ENCODE measurements around the gene KRT27.

Gene KRT27, protein sequence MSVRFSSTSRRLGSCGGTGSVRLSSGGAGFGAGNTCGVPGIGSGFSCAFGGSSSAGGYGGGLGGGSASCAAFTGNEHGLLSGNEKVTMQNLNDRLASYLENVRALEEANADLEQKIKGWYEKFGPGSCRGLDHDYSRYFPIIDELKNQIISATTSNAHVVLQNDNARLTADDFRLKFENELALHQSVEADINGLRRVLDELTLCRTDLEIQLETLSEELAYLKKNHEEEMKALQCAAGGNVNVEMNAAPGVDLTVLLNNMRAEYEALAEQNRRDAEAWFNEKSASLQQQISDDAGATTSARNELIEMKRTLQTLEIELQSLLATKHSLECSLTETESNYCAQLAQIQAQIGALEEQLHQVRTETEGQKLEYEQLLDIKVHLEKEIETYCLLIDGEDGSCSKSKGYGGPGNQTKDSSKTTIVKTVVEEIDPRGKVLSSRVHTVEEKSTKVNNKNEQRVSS

DNA sequence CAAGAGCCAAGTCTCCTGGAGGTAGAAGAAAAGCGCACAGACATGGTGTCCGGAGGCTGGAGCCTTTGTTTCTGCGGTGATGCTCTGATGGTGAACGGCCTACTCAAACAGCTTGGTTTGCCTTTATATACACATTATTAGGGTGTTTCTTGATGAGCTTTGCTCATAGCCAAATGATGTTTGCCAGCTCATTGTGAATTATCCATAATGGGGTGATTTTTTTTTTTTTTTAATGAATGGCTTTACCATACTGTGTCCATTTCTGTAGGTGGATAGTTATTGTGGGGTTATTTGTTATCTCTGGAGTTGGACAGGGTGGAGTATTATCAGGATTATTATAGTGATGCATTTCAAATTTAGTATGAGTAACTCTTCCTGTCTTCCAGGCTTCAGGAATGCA is at the start of gene KRT27:
Gene KRT27 (minus strand): TSS at position 101 of the 400 bp plus-strand sequence. CDS start 57 bp downstream, at position 44.
- Mint-ChIP-seq H3K9me3 (no peaks in the 10 kb centered on the region), H3K27ac (no peak within 1 kb of the TSS), H3K36me3 (no peaks in the 10 kb centered on the region), H3K27me3 (peaks cover 58% of the 10 kb centered on the region), H3K4me3 (no peak within 1 kb of the TSS), H3K4me1 (peaks cover 4% of the 10 kb centered on the region)
- ATAC-seq: no peak

DNA sequence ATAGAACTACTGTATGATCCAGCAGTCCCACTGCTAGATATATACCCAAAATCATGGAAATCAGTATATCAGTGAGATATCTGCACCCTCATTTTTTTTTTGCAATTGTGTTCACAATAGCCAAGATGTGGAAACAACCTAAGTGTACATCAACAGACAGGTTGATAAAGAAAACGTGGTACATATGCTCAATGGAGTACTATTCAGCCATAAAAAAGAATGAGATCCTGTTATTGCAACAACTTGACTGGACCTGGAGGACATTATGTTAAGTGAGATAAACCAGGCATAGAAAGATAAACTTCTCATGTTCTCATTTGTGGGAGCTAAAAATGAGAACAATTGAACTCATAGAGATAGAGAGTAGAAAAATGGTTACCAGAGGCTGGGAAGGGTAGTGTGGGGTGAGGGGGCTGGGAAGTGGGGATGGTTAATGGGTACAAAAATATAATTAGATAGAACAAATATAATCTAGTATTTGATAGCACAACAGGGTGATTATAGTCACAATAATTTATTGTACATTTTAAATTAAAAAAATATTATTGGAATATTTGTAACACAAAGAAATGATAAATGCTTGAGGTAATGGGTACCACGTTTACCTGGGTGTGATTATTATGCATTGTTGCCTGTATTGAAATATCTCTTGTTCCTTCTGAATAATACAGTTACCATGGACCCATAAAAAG is 47.9 kb upstream of the KRT27 start:
- ATAC-seq: no peak

DNA sequence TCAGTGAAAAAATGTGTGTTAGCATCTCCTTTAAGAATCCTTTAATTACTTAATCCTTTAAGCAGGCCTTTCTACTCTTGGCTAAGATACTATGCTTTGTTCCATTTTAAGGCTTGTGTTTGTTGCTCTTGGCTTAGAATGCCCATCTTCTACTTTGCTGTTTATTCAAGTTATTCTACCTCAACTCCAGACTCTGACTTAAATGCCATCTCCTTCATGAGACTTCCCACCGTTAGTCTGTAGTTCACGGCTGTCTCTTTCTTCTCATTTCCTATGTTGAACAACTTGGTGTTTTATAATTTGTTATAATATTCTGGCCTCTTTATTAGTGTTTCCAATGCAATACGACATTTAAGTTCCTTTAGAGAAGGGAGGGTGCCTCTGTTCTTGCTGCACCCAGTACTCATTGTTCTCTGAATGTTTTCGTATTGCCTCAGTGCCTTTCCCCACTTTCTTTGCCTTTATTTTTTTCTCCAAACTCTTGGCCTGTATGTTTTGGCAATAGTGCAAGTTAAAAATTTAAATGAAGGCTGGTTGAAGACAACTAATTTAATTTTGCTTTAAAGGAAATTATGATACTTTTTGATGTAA is 46.2 kb upstream of the KRT27 start:
- no peak for ATAC-seq
- peaks cover 6% of the 10 kb centered on the region for H3K4me1 Mint-ChIP-seq

More for the DNA sequence above, 47.9 kb upstream of the KRT27 start:
- H3K36me3 Mint-ChIP-seq: peaks cover 24% of the 10 kb centered on the region
- H3K27ac Mint-ChIP-seq: no peak overlapping the region
- no peaks in the 10 kb centered on the region for H3K9me3 Mint-ChIP-seq
- peaks cover 16% of the 10 kb centered on the region for H3K27me3 Mint-ChIP-seq
- no peak overlapping the region for H3K4me3 Mint-ChIP-seq
- no peaks in the 10 kb centered on the region for H3K4me1 Mint-ChIP-seq

DNA sequence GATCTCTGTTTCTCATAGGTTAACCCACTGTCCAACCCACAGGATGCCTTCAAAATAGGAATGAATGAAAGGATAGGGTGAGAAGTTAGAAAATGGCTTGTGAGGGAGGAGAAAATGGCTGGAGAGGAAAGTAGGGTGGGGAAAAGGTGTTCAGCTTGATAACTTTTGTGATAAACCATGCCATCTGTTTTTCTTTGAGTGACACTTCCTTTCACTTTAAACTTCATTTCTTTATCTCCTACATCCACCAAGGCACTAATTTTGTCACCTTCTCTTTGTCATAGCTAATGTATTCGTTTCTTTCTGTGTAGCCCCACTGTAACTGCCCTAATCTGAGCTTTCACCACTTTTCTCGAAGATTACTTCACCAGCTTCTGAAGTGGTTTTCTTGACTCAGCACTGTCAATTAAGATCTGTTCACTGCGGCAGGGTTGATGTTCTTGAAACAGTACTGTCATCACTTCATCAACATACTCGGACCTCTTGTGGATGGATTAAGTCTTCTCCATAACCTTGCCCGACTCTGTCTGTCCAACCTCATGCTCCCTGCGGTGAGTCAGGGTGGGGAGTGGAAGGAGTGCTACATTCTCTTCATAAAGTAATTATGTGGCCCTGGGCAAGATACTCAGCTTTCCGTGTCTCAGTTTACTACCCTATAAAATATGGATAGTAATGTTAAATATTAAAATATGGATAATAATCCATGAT is 45.5 kb upstream of the KRT27 start:
- H3K9me3 Mint-ChIP-seq: no peaks in the 10 kb centered on the region
- H3K27ac Mint-ChIP-seq: no peak overlapping the region
- H3K4me3 Mint-ChIP-seq: no peak overlapping the region
- H3K36me3 Mint-ChIP-seq: peaks cover 23% of the 10 kb centered on the region
- peaks cover 16% of the 10 kb centered on the region for H3K27me3 Mint-ChIP-seq
- ATAC-seq: no peak
- peaks cover 6% of the 10 kb centered on the region for H3K4me1 Mint-ChIP-seq

More for the DNA sequence above, 46.2 kb upstream of the KRT27 start:
- H3K9me3 Mint-ChIP-seq: no peaks in the 10 kb centered on the region
- peaks cover 23% of the 10 kb centered on the region for H3K36me3 Mint-ChIP-seq
- no peak overlapping the region for H3K4me3 Mint-ChIP-seq
- peaks cover 16% of the 10 kb centered on the region for H3K27me3 Mint-ChIP-seq
- H3K27ac Mint-ChIP-seq: no peak overlapping the region

GRCh38 chr17:40825599-40825998 is 43.2 kb upstream of the KRT27 start:
- H3K27me3 Mint-ChIP-seq: peaks cover 16% of the 10 kb centered on the region
- ATAC-seq: no peak
- no peaks in the 10 kb centered on the region for H3K9me3 Mint-ChIP-seq
- H3K4me1 Mint-ChIP-seq: peaks cover 6% of the 10 kb centered on the region
- H3K4me3 Mint-ChIP-seq: no peak overlapping the region
- H3K27ac Mint-ChIP-seq: no peak overlapping the region
- H3K36me3 Mint-ChIP-seq: peaks cover 33% of the 10 kb centered on the region

DNA sequence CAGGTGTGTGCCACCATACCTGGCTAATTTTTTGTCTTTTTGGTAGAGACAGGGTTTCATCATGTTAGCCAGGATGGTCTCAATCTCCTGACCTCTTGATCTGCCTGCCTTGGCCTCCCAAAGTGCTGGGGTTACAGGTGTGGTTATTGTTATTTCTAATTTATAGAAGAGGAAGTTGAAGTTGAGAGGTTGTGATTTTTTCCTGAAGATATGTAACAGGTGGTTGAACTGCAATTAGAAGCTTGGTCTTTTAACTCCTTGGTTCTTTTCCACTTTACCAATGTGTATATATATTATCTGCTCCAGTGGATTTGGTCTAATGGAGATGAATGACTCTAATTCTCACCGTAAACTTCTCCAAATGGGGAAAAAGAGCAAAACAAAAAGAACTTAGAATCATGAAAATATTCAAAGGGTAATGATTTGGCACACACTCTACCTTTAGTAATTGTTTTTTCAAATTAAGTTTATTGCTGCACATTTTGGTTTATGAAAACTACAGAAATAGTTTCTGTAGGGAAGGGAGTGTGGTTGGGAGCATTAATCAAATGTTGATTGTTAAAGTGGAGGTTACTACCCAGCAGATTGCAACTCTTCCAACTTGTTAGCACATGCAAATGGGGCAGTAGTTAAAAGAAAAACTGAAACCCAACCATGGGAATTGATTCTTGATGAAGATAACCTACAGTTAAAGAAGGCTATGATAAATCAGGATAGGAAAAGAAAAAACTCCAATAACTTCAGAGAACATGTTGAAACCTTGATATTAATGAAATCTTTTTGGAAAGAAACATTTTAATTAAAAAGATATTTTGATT is 41.9 kb upstream of the KRT27 start:
- H3K36me3 Mint-ChIP-seq: peaks cover 29% of the 10 kb centered on the region
- H3K27me3 Mint-ChIP-seq: peaks cover 16% of the 10 kb centered on the region
- no peaks in the 10 kb centered on the region for H3K9me3 Mint-ChIP-seq
- H3K27ac Mint-ChIP-seq: no peak overlapping the region
- ATAC-seq: no peak
- no peak overlapping the region for H3K4me3 Mint-ChIP-seq
- peaks cover 19% of the 10 kb centered on the region for H3K4me1 Mint-ChIP-seq

- no peak for ATAC-seq
- Mint-ChIP-seq H3K27ac (no peak within 1 kb of the TSS), H3K27me3 (peaks cover 15% of the 10 kb centered on the region), H3K36me3 (peaks cover 34% of the 10 kb centered on the region), H3K4me1 (peaks cover 24% of the 10 kb centered on the region), H3K9me3 (peaks cover 2% of the 10 kb centered on the region), H3K4me3 (no peak within 1 kb of the TSS)
Measured at GRCh38 chr17:40822132-40822812, 39.9 kb upstream of the KRT27 start, which contains the start of gene KRT10. TSS of gene KRT10 (minus strand) at chr17:40822614. CDS start at chr17:40822585, 29 bp downstream.

- H3K27ac Mint-ChIP-seq: no peak overlapping the region
- H3K27me3 Mint-ChIP-seq: peaks cover 8% of the 10 kb centered on the region
- H3K4me3 Mint-ChIP-seq: no peak overlapping the region
- peaks cover 2% of the 10 kb centered on the region for H3K9me3 Mint-ChIP-seq
- peaks cover 25% of the 10 kb centered on the region for H3K4me1 Mint-ChIP-seq
- ATAC-seq: no peak
- H3K36me3 Mint-ChIP-seq: peaks cover 38% of the 10 kb centered on the region
Measured at GRCh38 chr17:40821536-40821935, 39.2 kb upstream of the KRT27 start.

GRCh38 chr17:40820228-40820838 is 38.0 kb upstream of the KRT27 start:
- Mint-ChIP-seq H3K4me3 (peak overlapping the region; percentile 51), H3K9me3 (peaks cover 2% of the 10 kb centered on the region), H3K27ac (no peak overlapping the region), H3K36me3 (peaks cover 33% of the 10 kb centered on the region), H3K4me1 (peaks cover 25% of the 10 kb centered on the region), H3K27me3 (no peaks in the 10 kb centered on the region)
- ATAC-seq: peak; percentile 52

DNA sequence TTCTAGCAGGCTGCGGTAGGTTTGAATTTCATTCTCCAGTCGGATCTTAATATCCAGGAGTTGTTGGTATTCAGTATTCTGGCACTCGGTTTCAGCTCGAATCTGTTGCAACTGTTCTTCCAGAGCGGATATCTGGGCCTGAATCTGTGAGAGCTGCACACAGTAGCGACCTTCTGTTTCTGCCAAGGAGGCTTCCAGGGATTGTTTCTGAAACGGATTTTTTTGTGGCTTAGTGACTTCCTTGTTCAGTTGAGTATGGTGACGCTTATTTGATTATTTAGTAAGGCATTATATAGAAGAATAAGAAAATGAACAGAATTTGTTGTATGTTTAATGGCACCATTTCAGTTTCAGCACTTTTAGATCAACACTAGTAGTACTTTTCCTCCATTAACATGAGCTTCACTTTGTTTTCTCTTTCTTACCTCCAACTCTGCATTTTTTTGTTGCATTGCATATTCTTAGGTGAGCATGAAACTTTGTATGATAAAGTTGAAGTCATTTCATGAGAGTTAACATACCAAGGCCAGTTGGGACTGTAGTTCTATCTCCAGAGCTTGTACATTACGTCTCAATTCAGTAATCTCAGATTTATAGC is 37.3 kb upstream of the KRT27 start:
- Mint-ChIP-seq H3K36me3 (peaks cover 36% of the 10 kb centered on the region), H3K9me3 (peaks cover 4% of the 10 kb centered on the region), H3K27ac (peak overlapping the region; percentile 91), H3K4me3 (peak overlapping the region; percentile 70), H3K27me3 (peaks cover 5% of the 10 kb centered on the region), H3K4me1 (peaks cover 25% of the 10 kb centered on the region)
- ATAC-seq: no peak

GRCh38 chr17:40818733-40819527 is 36.6 kb upstream of the KRT27 start:
- Mint-ChIP-seq H3K27ac (peak overlapping the region; percentile 91), H3K4me1 (peaks cover 20% of the 10 kb centered on the region), H3K9me3 (peaks cover 5% of the 10 kb centered on the region), H3K4me3 (peak overlapping the region; percentile 85), H3K27me3 (peaks cover 12% of the 10 kb centered on the region), H3K36me3 (peaks cover 34% of the 10 kb centered on the region)
- peak; percentile 90 for ATAC-seq

- Mint-ChIP-seq H3K27ac (peak overlapping the region; percentile 91), H3K9me3 (peaks cover 5% of the 10 kb centered on the region)
Measured at GRCh38 chr17:40818343-40818732, 36.0 kb upstream of the KRT27 start.

More at GRCh38 chr17:40818343-40818732, 36.0 kb upstream of the KRT27 start:
- Mint-ChIP-seq H3K27me3 (peaks cover 18% of the 10 kb centered on the region), H3K4me1 (peaks cover 20% of the 10 kb centered on the region), H3K36me3 (peaks cover 32% of the 10 kb centered on the region), H3K4me3 (peak overlapping the region; percentile 85)
- ATAC-seq: no peak

Measured in stimulated activated memory B cell treated with anti-CD40 and anti-IgM and Interleukin-4, amounts not matched to agents 10 μg/mL and 1 μg/mL and 100 μg/mL, for 72 hours (primary cell).